SJSA1 (cell line): Measurements from ENCODE around the gene AGO4. TPM values are rescaled to one million over a fixed set of nuclear protein-coding genes. Genes with fewer than 3 reads are reported as not detected.
"Not testable (repeated sequence)": the region's sequence is repeated elsewhere in the genome, so short reads cannot be mapped to it uniquely, and the experiment has no call there.

Experiments used
- DNase-seq, 2 experiments: peaks; one replicate each; pipeline ENCODE4 v3.0.0-alpha.2; 2015 to 2020; ENCODE audit warnings: low spot score in 2 of 2, low read depth in 1 of 2
- H3K27ac ChIP-seq: fragments of 250-450 bp; sonication (Bioruptor Pico); 2 replicates; pipeline ENCODE4 v1.5.1; 2020; ENCODE audit warnings: mild to moderate bottlenecking, moderate library complexity
- H3K27me3 ChIP-seq: fragments of 250-450 bp; sonication (Bioruptor Pico); replicated peaks from 2 replicates; pipeline ENCODE4 v1.5.1; 2020; ENCODE audit warnings: mild to moderate bottlenecking, moderate library complexity
- H3K36me3 ChIP-seq: fragments of 250-450 bp; sonication (Bioruptor Pico); 2 replicates; pipeline ENCODE4 v1.5.1; 2020; ENCODE audit warnings: mild to moderate bottlenecking
- H3K4me1 ChIP-seq: fragments of 250-450 bp; sonication (Bioruptor Pico); replicated peaks from 2 replicates; pipeline ENCODE4 v1.6.1; 2021; ENCODE audit warnings: mild to moderate bottlenecking
- H3K4me3 ChIP-seq: fragments of 250-450 bp; sonication (Bioruptor Pico); 2 replicates; pipeline ENCODE4 v1.5.1; 2020; ENCODE audit warnings: mild to moderate bottlenecking
- H3K9me3 ChIP-seq: fragments of 250-450 bp; sonication (Bioruptor Pico); replicated peaks from 2 replicates; pipeline ENCODE4 v1.5.1; 2020; ENCODE audit warnings: mild to moderate bottlenecking
- total RNA-seq: library from RNA; depleted of rRNA; stranded (reverse); fragments of >200 nt; shearing (Covaris generic); gene quantifications from 2 replicates; pipeline ENCODE4 v1.2.3, GENCODE V29; 2014

Gene AGO4
- total RNA-seq, 1 experiment from 2014 or later = 7.2 TPM

- H3K4me1 ChIP-seq = peaks cover 4% of the 10 kb centered on the region; the same call in 1 of the 2 replicates
- H3K9me3 ChIP-seq = no peaks in the 10 kb centered on the region
- H3K27me3 ChIP-seq = no peaks in the 10 kb centered on the region
- DNase-seq = no peak
- no peak overlapping the region for H3K27ac ChIP-seq
- H3K4me3 ChIP-seq = no peak overlapping the region
- H3K36me3 ChIP-seq = peaks cover 7% of the 10 kb centered on the region; the same call in 1 of the 2 replicates
These were observed 78.2 kb downstream of the AGO4 start for GRCh38 chr1:35885961-35886558.

GRCh38 chr1:35886577-35887431, 79.0 kb downstream of the AGO4 start:
- Histone ChIP-seq H3K36me3 (peaks cover 8% of the 10 kb centered on the region; the same call in 1 of the 2 replicates), H3K4me1 (peaks cover 4% of the 10 kb centered on the region; the same call in 1 of the 2 replicates), H3K27ac (no peak overlapping the region), H3K27me3 (no peaks in the 10 kb centered on the region), H3K4me3 (no peak overlapping the region), H3K9me3 (no peaks in the 10 kb centered on the region)
- no peak for DNase-seq

DNA sequence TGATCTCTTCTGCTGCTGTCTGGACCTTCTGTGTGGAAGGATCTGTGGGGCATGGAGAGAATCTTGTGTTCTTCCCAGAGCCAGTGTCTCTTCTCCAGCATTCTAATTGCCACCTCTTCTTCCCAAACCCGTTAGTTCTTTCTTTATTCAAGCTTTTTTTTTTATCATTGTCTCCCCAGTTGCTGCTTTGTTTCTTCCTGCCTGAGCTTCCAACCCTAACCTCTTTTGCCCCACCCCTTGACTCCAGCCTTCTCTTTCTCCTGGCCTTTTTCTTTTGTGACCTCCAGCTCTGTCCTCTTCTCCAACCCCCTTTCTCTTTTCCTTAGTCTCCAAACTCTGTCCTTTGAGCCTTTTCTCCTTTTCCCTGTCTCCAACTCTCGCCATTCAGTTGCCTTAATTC, 79.7 kb downstream of the AGO4 start:
- no peaks in the 10 kb centered on the region for H3K9me3 ChIP-seq
- no peaks in the 10 kb centered on the region for H3K27me3 ChIP-seq
- H3K4me3 ChIP-seq = no peak overlapping the region
- peaks cover 4% of the 10 kb centered on the region; the same call in 1 of the 2 replicates for H3K4me1 ChIP-seq
- H3K36me3 ChIP-seq = peaks cover 12% of the 10 kb centered on the region
- H3K27ac ChIP-seq = no peak overlapping the region
- DNase-seq = no peak

- no peaks in the 10 kb centered on the region for H3K27me3 ChIP-seq
- no peaks in the 10 kb centered on the region for H3K4me1 ChIP-seq
- peaks cover 18% of the 10 kb centered on the region for H3K36me3 ChIP-seq
These were observed 80.4 kb downstream of the AGO4 start for GRCh38 chr1:35888255-35888654.

GRCh38 chr1:35888981-35889380, 81.2 kb downstream of the AGO4 start:
- H3K9me3 ChIP-seq, H3K4me1 ChIP-seq, DNase-seq, H3K4me3 ChIP-seq, H3K27ac ChIP-seq, H3K27me3 ChIP-seq: not testable (repeated sequence)
- peaks cover 18% of the 10 kb centered on the region for H3K36me3 ChIP-seq

More at GRCh38 chr1:35888255-35888654, 80.4 kb downstream of the AGO4 start:
- Histone ChIP-seq H3K9me3 (no peaks in the 10 kb centered on the region), H3K4me3 (no peak overlapping the region), H3K27ac (no peak overlapping the region)
- DNase-seq = no peak

DNA sequence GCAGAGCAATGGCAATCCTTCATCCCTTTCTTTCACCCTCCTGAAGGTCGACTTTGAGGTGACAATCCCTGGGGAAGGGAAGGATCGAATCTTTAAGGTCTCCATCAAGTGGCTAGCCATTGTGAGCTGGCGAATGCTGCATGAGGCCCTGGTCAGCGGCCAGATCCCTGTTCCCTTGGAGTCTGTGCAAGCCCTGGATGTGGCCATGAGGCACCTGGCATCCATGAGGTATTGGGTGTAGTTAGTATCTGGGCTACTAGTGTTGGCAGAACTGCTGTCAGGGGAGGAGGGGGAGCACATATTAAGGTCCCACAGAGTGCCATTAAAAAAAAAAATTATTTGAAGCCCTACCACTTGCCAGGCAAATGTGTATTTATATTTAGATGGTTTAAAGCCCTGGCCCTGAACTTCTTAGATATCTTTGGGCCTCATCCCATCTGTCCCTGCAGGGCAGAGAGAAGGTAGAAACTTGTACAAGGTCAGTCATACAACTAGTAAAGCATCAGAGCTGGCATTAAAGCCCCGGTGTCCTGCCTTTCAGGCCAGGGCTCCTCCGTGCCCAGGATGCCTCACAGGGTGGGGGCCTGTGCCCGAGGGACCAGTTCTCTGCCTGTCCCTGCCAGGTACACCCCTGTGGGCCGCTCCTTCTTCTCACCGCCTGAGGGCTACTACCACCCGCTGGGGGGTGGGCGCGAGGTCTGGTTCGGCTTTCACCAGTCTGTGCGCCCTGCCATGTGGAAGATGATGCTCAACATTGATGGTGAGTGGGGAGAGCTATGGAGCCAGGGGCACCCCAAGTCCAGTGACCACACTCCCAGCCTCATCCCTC, 85.4 kb downstream of the AGO4 start:
- no peaks in the 10 kb centered on the region for H3K9me3 ChIP-seq
- H3K27ac ChIP-seq = no peak overlapping the region
- H3K4me1 ChIP-seq = peaks cover 4% of the 10 kb centered on the region; the same call in 1 of the 2 replicates
- no peak overlapping the region for H3K4me3 ChIP-seq
- H3K27me3 ChIP-seq = no peaks in the 10 kb centered on the region
- DNase-seq = no peak
- H3K36me3 ChIP-seq = peaks cover 22% of the 10 kb centered on the region

DNA sequence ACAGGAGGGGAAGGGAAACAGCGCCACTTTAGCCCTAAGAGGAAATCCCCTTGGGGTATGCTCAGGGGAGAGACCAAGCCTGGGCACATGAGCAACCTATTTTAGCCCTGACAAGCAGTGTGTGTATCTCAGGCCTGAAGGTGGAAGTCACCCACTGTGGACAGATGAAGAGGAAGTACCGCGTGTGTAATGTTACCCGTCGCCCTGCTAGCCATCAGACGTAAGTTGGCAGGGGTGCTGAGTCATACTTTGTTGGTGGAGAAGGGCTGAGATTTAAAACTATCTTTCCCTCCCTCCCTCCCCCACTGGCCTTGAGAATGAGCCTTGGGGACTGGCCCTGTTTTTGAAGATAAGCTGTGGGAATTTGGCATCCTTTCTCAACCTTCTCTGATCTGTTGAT, 86.4 kb downstream of the AGO4 start:
- no peak overlapping the region for H3K4me3 ChIP-seq
- H3K4me1 ChIP-seq = peaks cover 4% of the 10 kb centered on the region; the same call in 1 of the 2 replicates
- no peak overlapping the region for H3K27ac ChIP-seq
- H3K36me3 ChIP-seq = peaks cover 17% of the 10 kb centered on the region
- no peaks in the 10 kb centered on the region for H3K9me3 ChIP-seq
- no peak for DNase-seq
- no peaks in the 10 kb centered on the region for H3K27me3 ChIP-seq

GRCh38 chr1:35894656-35895055, 86.8 kb downstream of the AGO4 start:
- Histone ChIP-seq H3K27me3 (no peaks in the 10 kb centered on the region), H3K27ac (no peak overlapping the region), H3K36me3 (peaks cover 17% of the 10 kb centered on the region), H3K4me3 (no peak overlapping the region), H3K4me1 (peaks cover 4% of the 10 kb centered on the region; the same call in 1 of the 2 replicates), H3K9me3 (no peaks in the 10 kb centered on the region)
- DNase-seq = no peak

DNA sequence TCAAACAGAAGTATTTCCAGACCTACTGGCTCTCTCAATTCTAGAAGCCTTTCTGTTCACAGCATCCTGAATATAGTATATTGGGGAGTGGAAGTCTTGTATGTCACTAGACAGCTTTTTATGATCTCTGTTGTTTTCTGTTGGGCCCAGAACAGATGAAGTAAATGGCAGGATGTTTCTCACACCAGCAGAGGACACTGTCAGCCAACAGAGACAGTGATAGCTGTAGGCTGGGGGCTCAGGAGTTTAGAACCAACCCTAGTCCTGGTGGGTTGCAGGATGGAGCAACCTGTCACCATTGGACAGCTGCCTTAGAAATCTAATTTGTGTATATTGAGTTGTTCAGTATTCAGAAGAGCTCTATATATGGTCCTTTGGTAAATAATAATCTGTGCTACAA, 92.1 kb downstream of the AGO4 start:
- DNase-seq = no peak
- Histone ChIP-seq H3K27me3 (no peaks in the 10 kb centered on the region), H3K36me3 (peaks cover 9% of the 10 kb centered on the region; the same call in 1 of the 2 replicates), H3K9me3 (no peaks in the 10 kb centered on the region), H3K4me1 (no peaks in the 10 kb centered on the region), H3K4me3 (no peak overlapping the region), H3K27ac (no peak overlapping the region)

DNA sequence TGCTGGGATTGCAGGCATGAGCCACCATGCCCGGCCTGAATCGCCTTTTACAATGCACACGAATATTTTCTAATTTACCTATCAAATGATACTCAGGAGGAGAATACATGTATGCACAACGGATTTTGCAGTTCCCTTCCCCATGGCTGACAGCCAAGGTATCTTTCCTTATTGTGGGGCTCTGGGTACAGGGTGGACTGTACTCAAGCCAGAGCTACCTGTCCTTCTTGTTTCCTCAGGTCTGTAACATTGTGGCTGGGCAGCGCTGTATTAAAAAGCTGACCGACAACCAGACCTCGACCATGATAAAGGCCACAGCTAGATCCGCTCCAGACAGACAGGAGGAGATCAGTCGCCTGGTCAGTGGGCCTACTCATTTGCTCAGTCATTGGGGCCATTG, 93.4 kb downstream of the AGO4 start:
- Histone ChIP-seq H3K27me3 (no peaks in the 10 kb centered on the region), H3K36me3 (peaks cover 11% of the 10 kb centered on the region; the same call in 1 of the 2 replicates), H3K4me3 (no peak overlapping the region), H3K4me1 (no peaks in the 10 kb centered on the region), H3K9me3 (no peaks in the 10 kb centered on the region), H3K27ac (no peak overlapping the region)
- no peak for DNase-seq

DNA sequence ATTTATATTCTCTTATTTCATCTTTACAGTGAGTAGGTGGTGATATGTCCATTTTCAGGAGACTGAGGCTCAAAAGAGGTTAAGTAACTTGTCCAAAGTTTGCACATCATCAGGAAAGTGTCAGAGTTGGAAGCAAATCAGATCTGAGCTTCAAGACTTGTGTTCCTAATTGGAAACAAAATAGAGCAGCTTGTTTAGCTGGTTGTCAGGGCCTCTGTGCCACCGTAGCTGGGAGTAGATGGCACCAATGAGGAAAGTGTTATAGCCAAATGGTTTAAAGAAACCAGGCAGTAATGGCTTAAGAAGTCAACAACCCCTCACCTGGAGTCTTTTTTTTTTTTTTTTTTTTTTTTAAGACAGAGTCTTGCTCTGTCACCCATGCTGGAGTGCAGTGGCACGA, 94.9 kb downstream of the AGO4 start:
- peaks cover 10% of the 10 kb centered on the region; the same call in 1 of the 2 replicates for H3K36me3 ChIP-seq
- H3K4me1 ChIP-seq = no peaks in the 10 kb centered on the region
- H3K9me3 ChIP-seq = no peaks in the 10 kb centered on the region

More for the DNA sequence above, 94.9 kb downstream of the AGO4 start:
- no peaks in the 10 kb centered on the region for H3K27me3 ChIP-seq
- H3K27ac ChIP-seq = no peak overlapping the region
- no peak overlapping the region for H3K4me3 ChIP-seq
- DNase-seq = no peak
